Panc1 (cell line): ENCODE results near the gene CCSAP. TPM values are rescaled to one million over a fixed set of nuclear protein-coding genes. Genes with fewer than 3 reads are reported as not detected.

ENCODE experiments used
- ATAC-seq: fragments of 200-7000 bp; cut with Tn5 transposase; 2 replicates; pipeline ENCODE4 v1.9.1; 2020; ENCODE audit warnings: mild to moderate bottlenecking, moderate library complexity
- BruUV-seq: library from RNA; stranded (reverse); fragments of 400-500 nt; replicated peaks from 2 replicates; lab custom pipeline; 2021; lab: Mats Ljungman, UMichigan
- CTCF ChIA-PET: fragments of 300-600 bp; sonication (Branson Sonifier 250); formaldehyde crosslinking; loops from one replicate; lab custom pipeline; 2022; ENCODE audit warnings: antibody characterized with exemption; lab: Charles Lee
- POLR2A ChIA-PET: fragments of 300-600 bp; sonication (Branson Sonifier 250); formaldehyde crosslinking; loops from one replicate; lab custom pipeline; 2022; ENCODE audit warnings: antibody characterized with exemption; lab: Charles Lee
- DNase-seq: peaks from one replicate; pipeline ENCODE4 v3.0.0-alpha.2; 2010; ENCODE audit warnings: low read depth, low spot score
- H3K27ac ChIP-seq: 2 replicates; pipeline ENCODE4 v1.5.1; 2011; ENCODE audit warnings: mild to moderate bottlenecking, low read length, inconsistent platforms
- H3K27me3 ChIP-seq: fragments of 200-500 bp; sonication (Bioruptor generic); 2 replicates; pipeline ENCODE4 v1.6.0; 2014; ENCODE audit warnings: low read length, inconsistent platforms; ENCODE audit not compliant: control insufficient read depth, insufficient read depth
- H3K36me3 ChIP-seq: fragments of 200-500 bp; sonication (Bioruptor generic); 2 replicates; pipeline ENCODE4 v1.5.1; 2014; ENCODE audit warnings: inconsistent platforms, mild to moderate bottlenecking, low read length, moderate library complexity; ENCODE audit not compliant: control insufficient read depth, insufficient read depth
- H3K4me1 ChIP-seq: 2 replicates; pipeline ENCODE4 v1.5.1; 2011; ENCODE audit warnings: inconsistent platforms, mild to moderate bottlenecking, low read length, moderate library complexity; ENCODE audit not compliant: control insufficient read depth, insufficient read depth
- H3K4me3 ChIP-seq, 2 experiments: 2 replicates each; pipeline ENCODE4 v1.5.1; 2011 to 2012; ENCODE audit warnings: low read depth in 2 of 2, low read length in 2 of 2, mild to moderate bottlenecking in 2 of 2, inconsistent platforms in 1 of 2, moderate library complexity in 1 of 2
- H3K9me3 ChIP-seq: fragments of 200-500 bp; sonication (Bioruptor generic); 2 replicates; pipeline ENCODE4 v1.5.1; 2014; ENCODE audit warnings: low read depth, mild to moderate bottlenecking, inconsistent platforms, low read length, moderate library complexity; ENCODE audit not compliant: control insufficient read depth, insufficient read depth
- CTCF ChIP-seq: fragments of 450-650 bp; IDR thresholded peaks from 2 replicates; pipeline ENCODE4 v1.5.1; 2017; ENCODE audit warnings: mild to moderate bottlenecking
- POLR2AphosphoS5 ChIP-seq: IDR thresholded peaks from 2 replicates; pipeline ENCODE4 v1.6.1; 2012; ENCODE audit warnings: mild to moderate bottlenecking, low read depth, low read length, moderate library complexity
- REST ChIP-seq, 2 experiments: IDR thresholded peaks; 2 replicates each; pipeline ENCODE4 v1.6.1; 2011 to 2012; ENCODE audit warnings: low read depth in 2 of 2, control low read depth in 1 of 2, low read length in 1 of 2, mild to moderate bottlenecking in 1 of 2, moderate library complexity in 1 of 2; ENCODE audit not compliant: insufficient read depth in 1 of 2
- SIN3A ChIP-seq: IDR thresholded peaks from 2 replicates; pipeline ENCODE4 v1.6.1; 2012; ENCODE audit warnings: low read depth, mild to moderate bottlenecking, low read length, moderate library complexity, borderline replicate concordance; ENCODE audit not compliant: insufficient read depth
- TCF7L2 ChIP-seq: IDR thresholded peaks from 2 replicates; pipeline ENCODE4 v1.6.1; 2011; ENCODE audit warnings: mild to moderate bottlenecking, low read depth, low read length, inconsistent platforms
- in situ Hi-C: cut with HindIII; loops from 2 replicates; pipeline ENCODE4 v1.10.0; 2016; ENCODE audit warnings: low sequenced_read_pairs, low pct_unique_long_range_greater_than_20kb
- intact Hi-C: fragments of 100-400 bp; cut with micrococcal nuclease; formaldehyde crosslinking; loops from one replicate; pipeline ENCODE4 v1.10.0; 2022; ENCODE audit not compliant: unreplicated experiment
- total RNA-seq: library from RNA; stranded (reverse); gene quantifications from one replicate; pipeline ENCODE4 v1.2.1, GENCODE V29; 2021; ENCODE audit not compliant: unreplicated experiment

The CCSAP gene
- total RNA-seq, 1 experiment from 2014 or later, result 11.6 TPM

- CTCF ChIA-PET, result no interaction called here
Measured at GRCh38 chr1:229352975-229353374, 10.1 kb upstream of the CCSAP start.

More at GRCh38 chr1:229352975-229353374, 10.1 kb upstream of the CCSAP start:
- in situ Hi-C loops (no loop called here), intact Hi-C loops (no loop called here)
- no TSS peak for BruUV-seq
- POLR2A ChIA-PET, result no interaction called here
- Histone ChIP-seq H3K9me3 (peaks cover 6% of the 10 kb centered on the region; the same call in 1 of the 2 replicates), H3K27ac (no peak overlapping the region), H3K4me1 (no peaks in the 10 kb centered on the region), H3K36me3 (no peaks in the 10 kb centered on the region), H3K27me3 (peaks cover 2% of the 10 kb centered on the region; the same call in 1 of the 2 replicates), H3K4me3 (no peak overlapping the region)
- DNase-seq, result no peak
- no peak for ATAC-seq
- no peak for TF ChIP-seq TCF7L2
- no peak for TF ChIP-seq POLR2AphosphoS5
- TF ChIP-seq CTCF, result no peak
- TF ChIP-seq SIN3A, result no peak
- no peak for TF ChIP-seq REST (IDR thresholded peaks at IDR 0.05; ENCODE audit: insufficient read depth in 1 of 2, low read depth in 2 of 2, low read length in 1 of 2)
